RWPE1 (cell line): ENCODE measurements around the gene U2SURP.

Experiments used
- CTCF ChIA-PET: fragments of 350-600 bp; sonication (Branson Sonifier 250); formaldehyde crosslinking; extraction: SDS; loops from one replicate; lab custom pipeline; 2021; lab: Yijun Ruan, JAX
- POLR2A ChIA-PET: fragments of 400-600 bp; formaldehyde crosslinking; extraction: SDS; loops from one replicate; lab custom pipeline; 2020; ENCODE audit warnings: antibody characterized with exemption; ENCODE audit not compliant: low non-redundant PET; lab: Yijun Ruan, JAX
- DNase-seq: peaks from one replicate; pipeline ENCODE4 v3.0.0; 2012; ENCODE audit warnings: low spot score
- H3K27ac ChIP-seq: fragments of 450-650 bp; 2 replicates; pipeline ENCODE4 v1.5.1; 2017
- TF ChIP-seq, protein P1 (sequence below): fragments of 450-650 bp; conservative IDR thresholded peaks from 2 replicates; pipeline ENCODE4 v1.5.1; 2017; ENCODE audit warnings: low read depth, mild to moderate bottlenecking

Gene U2SURP

GRCh38 chr3:143090976-143091837 is 89.8 kb downstream of the U2SURP start:
- H3K27ac ChIP-seq = no peak overlapping the region
- POLR2A ChIA-PET = no interaction called here
- TF ChIP-seq, protein P1, sequence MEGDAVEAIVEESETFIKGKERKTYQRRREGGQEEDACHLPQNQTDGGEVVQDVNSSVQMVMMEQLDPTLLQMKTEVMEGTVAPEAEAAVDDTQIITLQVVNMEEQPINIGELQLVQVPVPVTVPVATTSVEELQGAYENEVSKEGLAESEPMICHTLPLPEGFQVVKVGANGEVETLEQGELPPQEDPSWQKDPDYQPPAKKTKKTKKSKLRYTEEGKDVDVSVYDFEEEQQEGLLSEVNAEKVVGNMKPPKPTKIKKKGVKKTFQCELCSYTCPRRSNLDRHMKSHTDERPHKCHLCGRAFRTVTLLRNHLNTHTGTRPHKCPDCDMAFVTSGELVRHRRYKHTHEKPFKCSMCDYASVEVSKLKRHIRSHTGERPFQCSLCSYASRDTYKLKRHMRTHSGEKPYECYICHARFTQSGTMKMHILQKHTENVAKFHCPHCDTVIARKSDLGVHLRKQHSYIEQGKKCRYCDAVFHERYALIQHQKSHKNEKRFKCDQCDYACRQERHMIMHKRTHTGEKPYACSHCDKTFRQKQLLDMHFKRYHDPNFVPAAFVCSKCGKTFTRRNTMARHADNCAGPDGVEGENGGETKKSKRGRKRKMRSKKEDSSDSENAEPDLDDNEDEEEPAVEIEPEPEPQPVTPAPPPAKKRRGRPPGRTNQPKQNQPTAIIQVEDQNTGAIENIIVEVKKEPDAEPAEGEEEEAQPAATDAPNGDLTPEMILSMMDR = no peak
- CTCF ChIA-PET = no interaction called here
- DNase-seq = no peak

GRCh38 chr3:143092191-143092590 is 90.8 kb downstream of the U2SURP start:
- TF ChIP-seq, protein P1 = no peak
- DNase-seq = no peak
- CTCF ChIA-PET = interaction anchor here (0.6 kb wide), 1 partner anchor 46 kb away, joined by 5 read pairs; no protein-coding TSS in a partner anchor
- POLR2A ChIA-PET = no interaction called here
- no peak overlapping the region for H3K27ac ChIP-seq

DNA sequence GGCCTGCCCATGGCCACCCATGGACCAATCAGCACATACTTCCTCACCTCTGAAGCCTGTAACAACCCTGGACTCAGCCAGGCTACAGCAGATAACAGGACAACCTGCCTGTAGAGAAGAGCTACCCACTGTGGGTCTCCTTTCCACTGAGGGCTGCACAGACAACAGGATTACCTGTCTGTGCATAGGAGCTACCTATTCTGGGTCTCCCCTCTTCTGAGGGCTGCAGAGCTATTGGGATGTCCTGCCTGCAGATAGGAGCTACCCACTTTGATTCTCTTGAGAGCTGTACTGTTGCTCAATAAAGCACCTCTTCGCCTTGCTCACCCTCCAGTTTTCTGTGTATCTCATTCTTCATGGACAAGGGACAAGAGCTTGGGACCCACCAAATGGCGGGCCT is 94.4 kb downstream of the U2SURP start:
- ChIA-PET POLR2A (no interaction called here), CTCF (interaction anchor here (0.6 to 0.7 kb wide), 3 partner anchors 342 to 943 kb away, joined by 3 read pairs; no protein-coding TSS in a partner anchor)
- H3K27ac ChIP-seq = no peak overlapping the region
- no peak for DNase-seq
- TF ChIP-seq, protein P1 = no peak

DNA sequence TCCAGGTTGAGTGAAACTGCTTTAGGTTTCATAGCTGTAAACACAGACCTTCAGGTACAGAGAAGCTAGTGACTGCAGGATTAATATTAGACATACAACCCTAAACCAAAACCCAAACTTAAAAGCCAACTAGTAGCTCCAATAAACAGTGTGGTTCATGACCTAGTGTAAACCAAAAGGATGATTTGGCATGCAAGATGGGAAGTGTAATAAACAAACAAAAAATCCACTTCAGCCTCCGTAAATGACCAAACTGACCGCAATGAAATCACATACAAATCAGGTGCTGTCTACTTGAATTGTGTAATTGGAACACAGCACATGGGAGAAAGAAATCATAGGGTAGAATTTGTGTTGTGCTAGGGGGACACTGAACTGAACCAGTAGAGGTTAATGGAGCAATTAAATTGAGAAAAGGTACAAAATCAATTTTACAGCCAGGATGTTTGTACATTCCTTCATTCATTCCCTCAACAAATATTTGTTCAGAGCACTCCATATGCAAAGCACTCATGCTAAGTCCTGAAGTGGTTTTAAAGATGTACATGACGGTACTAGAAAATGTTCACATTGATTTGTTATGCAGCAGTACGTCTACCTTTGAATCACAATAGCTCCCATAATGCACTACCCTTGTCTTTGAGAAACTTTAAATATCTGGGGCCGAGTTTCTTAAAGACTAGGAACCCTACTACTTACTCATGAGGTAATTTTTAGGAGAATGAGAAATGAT is 96.8 kb downstream of the U2SURP start:
- DNase-seq = no peak
- ChIA-PET POLR2A (no interaction called here), CTCF (no interaction called here)
- no peak overlapping the region for H3K27ac ChIP-seq
- TF ChIP-seq, protein P1 = no peak

DNA sequence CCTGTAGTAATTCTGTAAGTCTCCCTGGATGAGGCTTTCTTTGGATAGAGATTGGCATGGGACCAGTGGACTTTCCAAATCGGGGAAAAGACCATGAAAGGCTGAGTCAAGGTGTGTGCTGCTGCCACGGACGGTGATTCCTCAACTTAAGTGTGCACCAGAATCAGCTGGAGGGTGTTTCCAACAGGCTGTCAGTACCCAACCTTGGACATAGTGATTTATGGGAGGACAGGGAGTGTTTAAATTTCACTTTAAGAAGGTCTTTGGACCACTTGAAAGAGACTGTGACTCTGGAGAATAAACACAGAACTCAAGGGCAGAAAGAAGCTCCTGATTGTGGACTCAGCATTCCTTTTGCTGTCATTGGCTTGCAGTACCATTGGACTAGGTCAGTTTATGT is 97.8 kb downstream of the U2SURP start:
- TF ChIP-seq, protein P1 = no peak
- no peak for DNase-seq
- ChIA-PET POLR2A (no interaction called here), CTCF (no interaction called here)
- H3K27ac ChIP-seq = no peak overlapping the region

DNA sequence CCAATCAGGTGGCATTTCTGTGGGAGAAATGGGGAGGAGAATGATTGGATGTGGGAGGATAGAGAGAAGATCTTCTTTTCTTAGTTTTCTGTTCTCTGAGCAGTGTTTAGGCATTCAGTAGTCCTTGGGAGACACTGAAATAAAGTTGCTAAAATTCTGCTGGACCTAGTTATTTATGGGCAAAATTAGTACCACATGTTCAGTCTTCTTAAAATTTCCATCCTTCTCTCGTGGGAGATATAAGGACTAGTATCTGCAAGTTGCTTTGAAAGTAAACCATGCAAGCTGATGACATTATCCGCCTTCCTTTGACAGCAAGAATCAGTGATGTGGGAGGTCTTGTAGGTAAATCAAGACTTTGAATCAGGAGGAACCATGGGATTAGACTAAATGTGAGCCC is 98.3 kb downstream of the U2SURP start:
- POLR2A ChIA-PET = no interaction called here
- no peak overlapping the region for H3K27ac ChIP-seq
- TF ChIP-seq, protein P1 = no peak
- CTCF ChIA-PET = no interaction called here
- no peak for DNase-seq
